Measurements from ENCODE around the gene ASB14. TPM values are rescaled to one million over a fixed set of nuclear protein-coding genes. Genes with fewer than 3 reads are reported as not detected.
"Not testable (repeated sequence)": the region's sequence is repeated elsewhere in the genome, so short reads cannot be mapped to it uniquely, and the experiment has no call there.

ASB14 gene
- not detected in 2 replicates for total RNA-seq (ENCODE audit: low replicate concordance)
- long read RNA-seq, partial matches to known transcripts = 0 of 2 reads
- long read RNA-seq, other reads (novel, unspliced or antisense) = 2 of 2 reads

GRCh38 chr3:57292159-57292896 lies at the start of gene ASB14:
Gene ASB14 (minus strand): TSS chr3:57292685. CDS start chr3:57292033, 652 bp downstream.
- no peak within 1 kb of the TSS for H3K27ac Mint-ChIP-seq
- TF ChIP-seq CTCF (conservative IDR thresholded peaks at IDR 0.05) = no peak
- no peaks in the 10 kb centered on the region for H3K4me1 Mint-ChIP-seq (ENCODE audit: unreplicated experiment)
- no peaks in the 10 kb centered on the region for H3K9me3 Mint-ChIP-seq
- H3K27me3 Mint-ChIP-seq = no peaks in the 10 kb centered on the region
- no peaks in the 10 kb centered on the region for H3K36me3 Mint-ChIP-seq
- DNase-seq (ENCODE audit: extremely low spot score, unreplicated experiment) = no peak
- no peak within 1 kb of the TSS for H3K4me3 Mint-ChIP-seq

- not testable (repeated sequence) for H3K4me3 Mint-ChIP-seq; H3K36me3 Mint-ChIP-seq; H3K27ac Mint-ChIP-seq; DNase-seq (ENCODE audit: extremely low spot score, unreplicated experiment); H3K4me1 Mint-ChIP-seq (ENCODE audit: unreplicated experiment); H3K9me3 Mint-ChIP-seq; H3K27me3 Mint-ChIP-seq
These were observed 46.7 kb upstream of the ASB14 start for GRCh38 chr3:57339071-57339642.

GRCh38 chr3:57338272-57339070 lies 46.0 kb upstream of the ASB14 start:
- not testable (repeated sequence) for H3K27me3 Mint-ChIP-seq; H3K36me3 Mint-ChIP-seq; H3K4me3 Mint-ChIP-seq; H3K9me3 Mint-ChIP-seq; H3K4me1 Mint-ChIP-seq (ENCODE audit: unreplicated experiment); H3K27ac Mint-ChIP-seq; DNase-seq (ENCODE audit: extremely low spot score, unreplicated experiment)

GRCh38 chr3:57335283-57335938 lies 42.9 kb upstream of the ASB14 start:
- Mint-ChIP-seq H3K27ac (no peak overlapping the region), H3K4me3 (no peak overlapping the region), H3K9me3 (peaks cover 10% of the 10 kb centered on the region), H3K27me3 (no peaks in the 10 kb centered on the region), H3K4me1 (ENCODE audit: unreplicated experiment) (no peaks in the 10 kb centered on the region), H3K36me3 (no peaks in the 10 kb centered on the region)
- no peak for DNase-seq (ENCODE audit: extremely low spot score, unreplicated experiment)
- TF ChIP-seq CTCF (conservative IDR thresholded peaks at IDR 0.05) = no peak

- no peak for DNase-seq (ENCODE audit: extremely low spot score, unreplicated experiment)
- peaks cover 5% of the 10 kb centered on the region for H3K9me3 Mint-ChIP-seq
- H3K27ac Mint-ChIP-seq = no peak overlapping the region
- no peaks in the 10 kb centered on the region for H3K27me3 Mint-ChIP-seq
- H3K4me3 Mint-ChIP-seq = no peak overlapping the region
- no peaks in the 10 kb centered on the region for H3K4me1 Mint-ChIP-seq (ENCODE audit: unreplicated experiment)
- TF ChIP-seq CTCF (conservative IDR thresholded peaks at IDR 0.05) = peak; percentile 29
- no peaks in the 10 kb centered on the region for H3K36me3 Mint-ChIP-seq
These were observed 38.7 kb upstream of the ASB14 start for GRCh38 chr3:57331078-57331610.

GRCh38 chr3:57326498-57326897 lies 34.0 kb upstream of the ASB14 start:
- not testable (repeated sequence) for H3K36me3 Mint-ChIP-seq; DNase-seq (ENCODE audit: extremely low spot score, unreplicated experiment); H3K9me3 Mint-ChIP-seq; H3K4me3 Mint-ChIP-seq; H3K27ac Mint-ChIP-seq; H3K4me1 Mint-ChIP-seq (ENCODE audit: unreplicated experiment); H3K27me3 Mint-ChIP-seq
